Lower leg skin (tissue), 4 donors: ENCODE results near the gene NME3. TPM values are rescaled to one million over a fixed set of nuclear protein-coding genes. Genes with fewer than 3 reads are reported as not detected.

Experiments used
- DNase-seq, 2 donors: peaks; one replicate each; pipeline ENCODE4 v3.0.0-alpha.2; 2019; ENCODE audit warnings: low spot score in 2 of 2
- H3K4me3 ChIP-seq: fragments of 200-600 bp; sonication (generic); 2 replicates; pipeline ENCODE4 v1.5.1; 2017; ENCODE audit warnings: mild to moderate bottlenecking, low read depth; ENCODE audit not compliant: poor library complexity, severe bottlenecking
- CTCF ChIP-seq, 3 donors: fragments of 450-650 bp; IDR thresholded peaks; one replicate each; pipeline ENCODE4 v1.5.1; 2016; ENCODE audit warnings: antibody characterized with exemption in 3 of 3, mild to moderate bottlenecking in 3 of 3, moderate library complexity in 2 of 3
- POLR2A ChIP-seq, 2 donors: fragments of 450-650 bp; IDR thresholded peaks; one replicate each; pipeline ENCODE4 v1.6.1; 2016 to 2017; ENCODE audit warnings: antibody characterized with exemption in 2 of 2, mild to moderate bottlenecking in 1 of 2, moderate library complexity in 1 of 2
- WGBS, 2 donors: methylation state at CpG; one replicate each; pipeline ENCODE4 v1.1.5; 2018; 5-methylcytosine and 5-hydroxymethylcytosine counted together
- intact Hi-C: fragments of 100-400 bp; cut with DNase I; formaldehyde crosslinking; loops from one replicate; pipeline ENCODE4 v1.15.0; 2023; ENCODE audit warnings: low total_unique reads
- total RNA-seq, 4 donors: library from RNA; depleted of rRNA; stranded (reverse); fragments of >200 nt; gene quantifications; one replicate each; pipeline ENCODE4 v1.1.0, GENCODE V29; 2016

NME3 gene
- total RNA-seq, 4 donors from 2014 or later = 77.7 to 98.4 (median 85.8) TPM

GRCh38 chr16:1759511-1759910 is 11.8 kb downstream of the NME3 start:
- no peak for TF ChIP-seq POLR2A (IDR thresholded peaks at IDR 0.05)
- no peak for TF ChIP-seq CTCF (IDR thresholded peaks at IDR 0.05)
- no peak for DNase-seq
- intact Hi-C loops = no loop called here
- H3K4me3 ChIP-seq = no peak overlapping the region
- WGBS, 2 donors = 92 to 93% methylated on average over 15 to 20 of the region's 21 CpGs

- H3K4me3 ChIP-seq = no peak overlapping the region
- DNase-seq = no peak
- intact Hi-C loops = no loop called here
- WGBS, 2 donors = 94 to 97% methylated on average over 18 of the region's 18 CpGs
- TF ChIP-seq CTCF (IDR thresholded peaks at IDR 0.05) = no peak
- TF ChIP-seq POLR2A (IDR thresholded peaks at IDR 0.05) = no peak
These were observed 12.4 kb downstream of the NME3 start for GRCh38 chr16:1758923-1759322.

- H3K4me3 ChIP-seq = no peak overlapping the region
- WGBS, 2 donors = 95% methylated on average over 35 to 36 of the region's 37 CpGs
- TF ChIP-seq POLR2A (IDR thresholded peaks at IDR 0.05) (no peak), CTCF (IDR thresholded peaks at IDR 0.05) (no peak)
- DNase-seq = no peak
- intact Hi-C loops = no loop called here
These were observed 13.5 kb downstream of the NME3 start for GRCh38 chr16:1757714-1758461.

- TF ChIP-seq POLR2A (IDR thresholded peaks at IDR 0.05) (no peak), CTCF (IDR thresholded peaks at IDR 0.05) (no peak)
- intact Hi-C loops = no loop called here
- no peak for DNase-seq
- no peak overlapping the region for H3K4me3 ChIP-seq
- 81 to 91% methylated on average over 12 of the region's 12 CpGs for WGBS, 2 donors
These were observed 17.1 kb downstream of the NME3 start for GRCh38 chr16:1754204-1754603.

- H3K4me3 ChIP-seq = no peak overlapping the region
- intact Hi-C loops = no loop called here
- 91 to 95% methylated on average over 14 of the region's 14 CpGs for WGBS, 2 donors
- DNase-seq = no peak
- TF ChIP-seq POLR2A (IDR thresholded peaks at IDR 0.05) (no peak), CTCF (IDR thresholded peaks at IDR 0.05) (no peak)
These were observed 18.5 kb downstream of the NME3 start for GRCh38 chr16:1752853-1753252.

GRCh38 chr16:1751946-1752345 is 19.4 kb downstream of the NME3 start:
- 95 to 98% methylated on average over 16 of the region's 16 CpGs for WGBS, 2 donors

More at GRCh38 chr16:1751946-1752345, 19.4 kb downstream of the NME3 start:
- no peak for TF ChIP-seq CTCF (IDR thresholded peaks at IDR 0.05)
- no peak for TF ChIP-seq POLR2A (IDR thresholded peaks at IDR 0.05)
- no peak for DNase-seq
- intact Hi-C loops = no loop called here
- H3K4me3 ChIP-seq = no peak overlapping the region
